HG03175 (cell line): ENCODE data around the gene TBCE.
"Not testable (repeated sequence)": the region's sequence is repeated elsewhere in the genome, so short reads cannot be mapped to it uniquely, and the experiment has no call there.

Experiments used
- ATAC-seq: cut with Tn5 transposase; IDR thresholded peaks from one replicate; pipeline ENCODE4 v1.9.1; 2021; ENCODE audit warnings: mild to moderate bottlenecking, moderate library complexity; ENCODE audit not compliant: unreplicated experiment

Gene TBCE

GRCh38 chr1:235351441-235351840 lies 15.8 kb upstream of the TBCE start:
- ATAC-seq: no peak

DNA sequence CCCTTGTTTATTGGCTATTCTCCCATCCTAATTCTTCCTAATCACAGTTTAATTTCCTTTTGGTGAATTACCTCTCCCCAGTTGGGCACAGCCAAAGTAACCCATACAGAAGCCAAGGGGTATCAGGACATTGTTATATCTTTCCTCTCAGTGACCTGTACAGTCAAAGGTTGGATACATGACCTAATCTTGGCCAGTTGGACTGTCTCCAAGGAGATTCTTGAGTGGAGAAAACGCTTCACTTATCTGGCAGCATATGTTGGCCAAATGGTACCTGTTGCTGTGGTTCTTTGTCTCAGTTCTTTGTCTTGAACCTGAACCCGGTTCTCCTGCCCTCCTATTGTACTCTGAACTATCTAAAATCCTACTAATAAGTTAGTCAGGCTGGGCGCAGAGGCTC lies 15.3 kb upstream of the TBCE start:
- no peak for ATAC-seq

- no peak for ATAC-seq
These were observed 9.5 kb upstream of the TBCE start for GRCh38 chr1:235357485-235358373.

DNA sequence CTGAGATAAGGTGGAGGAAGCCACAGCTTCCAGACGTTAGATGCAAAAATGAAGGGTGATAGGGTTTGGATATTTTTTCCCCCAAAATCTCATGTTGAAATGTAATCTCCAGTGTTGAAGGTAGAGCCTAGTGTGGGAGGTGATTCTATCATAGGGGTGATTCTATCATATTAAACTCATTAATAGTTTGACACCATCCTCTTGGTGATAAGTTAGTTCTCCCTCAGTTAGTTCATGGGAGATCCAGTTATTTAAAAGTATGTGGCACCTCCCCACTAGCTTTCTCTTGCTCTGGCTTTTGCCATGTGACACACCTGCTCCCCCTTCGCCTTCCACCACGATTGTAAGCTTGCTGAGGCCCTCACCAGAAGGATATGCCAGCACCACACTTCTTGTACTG lies 8.3 kb upstream of the TBCE start:
- no peak for ATAC-seq

GRCh38 chr1:235364189-235364588 lies 3.0 kb upstream of the TBCE start:
- not testable (repeated sequence) for ATAC-seq

GRCh38 chr1:235366286-235366685 lies 941 bp upstream of the TBCE start:
- ATAC-seq: no peak

DNA sequence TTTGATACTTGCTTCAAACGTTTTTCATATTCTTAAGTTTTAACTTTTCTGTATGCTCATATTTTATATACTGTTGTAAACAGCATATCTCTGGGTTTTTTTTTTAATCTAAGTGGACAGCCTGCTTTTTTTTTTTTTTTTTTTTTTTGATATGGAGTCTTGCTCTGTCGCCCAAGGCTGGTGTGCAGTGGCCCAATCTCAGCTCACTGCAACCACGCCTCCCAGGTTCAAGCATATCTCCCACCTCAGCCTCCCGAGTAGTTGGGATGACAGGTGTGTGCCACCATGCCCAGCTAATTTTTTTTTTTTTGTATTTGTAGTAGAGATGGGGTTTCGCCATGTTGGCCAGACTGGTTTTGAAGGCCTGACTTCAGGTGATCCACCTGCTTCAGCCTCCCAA lies 1.2 kb downstream of the TBCE start:
- no peak for ATAC-seq

GRCh38 chr1:235369802-235370201 lies 2.6 kb downstream of the TBCE start:
- ATAC-seq: no peak

DNA sequence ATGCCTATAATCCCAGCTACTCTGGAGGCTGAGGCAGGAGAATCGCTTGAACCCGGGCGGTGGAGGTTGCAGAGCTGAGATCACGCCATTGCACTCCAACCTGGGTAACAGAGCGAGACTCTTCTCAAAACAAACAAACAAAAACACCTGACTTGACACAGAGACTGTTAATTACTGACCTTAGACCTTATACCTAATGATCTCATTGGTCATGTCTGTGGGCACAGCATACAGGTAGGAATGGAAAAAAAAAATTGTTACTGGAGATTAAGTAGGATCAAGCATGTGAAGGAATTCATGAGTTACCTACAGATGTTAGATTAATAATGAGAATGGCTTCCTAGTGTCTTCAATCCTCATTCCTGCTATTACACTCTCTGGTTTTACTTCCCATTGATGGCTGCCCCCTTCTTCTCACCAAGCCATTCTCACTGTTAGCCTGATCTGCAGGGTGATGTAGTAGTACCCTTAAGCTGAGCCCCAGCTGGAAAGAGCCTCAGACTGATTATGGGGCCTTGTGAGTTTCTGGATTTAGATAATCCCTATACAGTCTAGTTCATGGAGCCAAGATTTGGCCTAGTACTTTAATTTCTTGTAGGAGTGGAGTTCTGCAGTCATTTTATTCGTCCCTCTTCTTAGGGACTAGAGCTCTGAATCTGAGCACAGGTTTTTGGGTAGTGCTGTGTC lies 8.8 kb downstream of the TBCE start:
- no peak for ATAC-seq

- ATAC-seq: not testable (repeated sequence)
These were observed 11.0 kb downstream of the TBCE start for GRCh38 chr1:235378134-235378735.

DNA sequence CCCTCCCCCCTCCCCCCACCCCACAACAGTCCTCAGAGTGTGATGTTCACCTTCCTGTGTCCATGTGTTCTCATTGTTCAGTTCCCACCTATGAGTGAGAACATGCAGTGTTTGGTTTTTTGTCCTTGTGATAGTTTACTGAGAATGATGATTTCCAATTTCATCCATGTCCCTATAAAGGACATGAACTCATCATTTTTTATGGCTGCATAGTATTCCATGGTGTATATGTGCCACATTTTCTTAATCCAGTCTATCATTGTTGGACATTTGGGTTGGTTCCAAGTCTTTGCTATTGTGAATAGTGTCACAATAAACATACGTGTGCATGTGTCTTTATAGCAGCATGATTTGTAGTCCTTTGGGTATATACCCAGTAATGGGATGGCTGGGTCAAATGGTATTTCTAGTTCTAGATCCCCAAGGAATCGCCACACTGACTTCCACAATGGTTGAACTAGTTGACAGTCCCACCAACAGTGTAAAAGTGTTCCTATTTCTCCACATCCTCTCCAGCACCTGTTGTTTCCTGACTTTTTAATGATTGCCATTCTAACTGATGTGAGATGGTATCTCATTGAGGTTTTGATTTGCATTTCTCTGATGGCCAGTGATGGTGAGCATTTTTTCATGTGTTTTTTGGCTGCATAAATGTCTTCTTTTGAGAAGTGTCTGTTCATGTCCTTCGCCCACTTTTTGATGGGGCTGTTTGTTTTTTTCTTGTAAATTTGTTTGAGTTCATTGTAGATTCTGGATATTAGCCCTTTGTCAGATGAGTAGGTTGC lies 14.9 kb downstream of the TBCE start:
- ATAC-seq: not testable (repeated sequence)

- not testable (repeated sequence) for ATAC-seq
These were observed 18.4 kb downstream of the TBCE start for GRCh38 chr1:235385633-235386032.

DNA sequence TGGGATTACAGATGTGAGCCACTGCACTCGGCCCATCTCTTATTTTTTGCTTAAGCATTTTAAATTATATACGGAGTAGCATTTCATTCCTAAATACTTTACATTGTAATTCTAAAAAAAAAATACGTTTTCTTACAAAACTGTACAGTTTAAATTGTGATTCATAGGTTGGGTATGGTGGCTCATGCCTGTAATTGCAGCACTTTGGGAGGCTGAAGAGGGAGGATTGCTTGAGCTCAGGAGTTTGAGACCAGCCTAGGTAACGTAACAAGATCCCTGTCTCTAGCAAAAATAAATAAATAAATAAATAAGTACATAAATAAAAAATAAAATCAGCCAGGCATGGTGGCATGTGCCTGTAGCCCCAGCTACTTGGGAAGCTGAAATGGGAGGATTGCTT lies 24.6 kb downstream of the TBCE start:
- no peak for ATAC-seq

DNA sequence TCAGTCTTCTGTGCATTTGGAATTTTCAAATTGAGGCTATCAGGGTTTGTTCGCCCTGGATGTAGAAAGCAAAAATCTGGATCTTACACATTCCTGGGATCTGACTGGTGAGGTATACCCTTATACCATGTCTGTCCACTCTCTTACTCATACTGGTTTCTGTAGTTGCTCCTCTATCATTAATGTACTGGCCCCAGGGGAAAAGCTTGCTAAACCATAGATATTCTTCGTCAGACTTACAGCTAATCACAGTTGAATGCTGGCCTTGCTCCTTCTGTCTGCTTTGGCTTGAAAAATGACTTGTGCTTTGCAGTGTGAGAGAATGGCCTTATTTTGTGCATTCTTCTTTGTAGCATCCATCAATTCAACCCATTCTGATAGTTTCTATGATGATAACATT lies 30.5 kb downstream of the TBCE start:
- ATAC-seq: no peak

- ATAC-seq: no peak
These were observed 32.4 kb downstream of the TBCE start for GRCh38 chr1:235399661-235400060.

GRCh38 chr1:235401251-235401650 lies 34.0 kb downstream of the TBCE start:
- no peak for ATAC-seq

DNA sequence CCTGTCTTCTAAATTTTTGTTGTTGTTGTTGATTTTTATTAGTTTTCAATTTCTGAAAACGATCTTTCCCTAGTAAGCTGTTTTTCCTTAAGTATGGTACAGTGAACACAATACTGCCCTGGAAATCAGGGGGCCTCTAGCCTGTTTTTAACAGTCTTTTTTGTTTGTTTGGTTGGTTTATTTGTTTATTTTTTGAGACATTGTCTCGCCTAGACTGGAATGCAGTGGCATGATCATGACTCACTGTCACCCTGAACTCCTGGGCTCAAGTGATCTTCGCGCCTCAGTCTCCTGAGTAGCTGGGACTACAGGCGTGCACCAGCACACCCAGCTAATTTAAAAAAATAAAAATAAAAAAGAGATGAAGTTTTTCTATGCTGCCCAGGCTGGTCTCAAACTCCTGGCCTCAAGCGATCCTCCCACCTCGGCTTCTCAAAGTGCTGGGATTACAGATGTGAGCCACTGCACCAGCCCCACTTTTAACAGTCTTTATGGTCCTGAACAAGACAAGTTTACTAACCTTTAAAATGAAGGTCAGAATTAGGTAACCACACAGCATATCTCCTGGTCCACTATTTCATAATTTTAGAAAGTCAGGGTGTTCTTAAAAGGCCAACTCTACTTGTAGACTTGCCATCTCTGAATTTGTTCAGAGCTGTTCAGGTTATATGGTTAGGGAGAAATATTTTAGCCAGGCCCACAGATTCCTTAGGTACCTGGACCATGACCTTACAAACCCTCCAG lies 35.4 kb downstream of the TBCE start:
- no peak for ATAC-seq

GRCh38 chr1:235403593-235403992 lies 36.4 kb downstream of the TBCE start:
- ATAC-seq: no peak

DNA sequence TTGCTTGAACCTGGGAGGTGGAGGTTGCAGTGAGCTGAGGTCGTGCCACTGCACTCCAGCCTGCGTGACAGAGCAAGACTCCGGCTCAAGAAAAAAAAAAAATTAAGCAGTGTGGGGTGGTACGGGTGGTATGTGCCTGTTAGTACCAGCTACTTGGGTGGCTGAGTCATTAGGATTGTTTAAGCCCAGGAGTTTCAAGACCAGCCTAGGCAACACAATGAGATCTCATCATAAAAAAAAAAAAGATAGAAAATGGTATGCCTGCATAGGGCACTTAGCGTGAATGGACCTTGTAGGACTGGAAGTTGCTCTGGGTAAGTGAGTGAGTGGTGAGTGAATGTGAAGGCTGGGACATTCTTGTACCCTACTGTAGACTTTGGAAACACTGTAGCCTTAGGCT lies 37.0 kb downstream of the TBCE start:
- ATAC-seq: no peak

- ATAC-seq: no peak
These were observed 40.2 kb downstream of the TBCE start for GRCh38 chr1:235407419-235407818.
